Measurements from ENCODE around the gene TSHR.
A peak's percentile ranks its signal among the peaks of the same experiment; 100 is the strongest.

TSHR gene

DNA sequence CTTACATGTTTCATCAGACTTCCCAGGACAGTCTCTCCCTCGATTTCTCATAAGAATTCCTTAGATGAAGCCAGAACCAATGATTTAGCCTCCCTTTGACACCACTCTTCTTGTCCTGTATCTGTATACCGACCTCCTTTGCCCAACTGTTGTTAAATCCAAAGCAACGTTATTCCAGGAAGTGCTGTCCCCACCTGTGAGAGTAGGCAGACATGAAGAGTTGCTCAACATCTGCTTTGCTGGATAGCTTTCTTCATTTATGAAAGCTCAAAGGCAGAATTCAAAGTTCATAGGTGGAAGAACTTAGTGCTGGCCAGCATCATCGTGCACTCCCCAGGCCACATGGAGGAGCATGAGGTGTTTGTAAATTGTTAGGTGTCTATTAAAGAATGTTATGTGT is 209.8 kb downstream of the TSHR start:
- H3K27me3 ChIP-seq (ENCODE audit: insufficient read depth, poor library complexity, severe bottlenecking) = no peaks in the 10 kb centered on the region
- H3K4me3 ChIP-seq (replicated peaks; ENCODE audit: insufficient read depth, low read length) = no peak overlapping the region
- peak overlapping the region; percentile 39; the same call in 1 of the 2 replicates for H3K27ac ChIP-seq (replicated peaks)
- DNase-seq (ENCODE audit: low read depth in 1 of 2, low spot score in 1 of 2) = peak in 1 of 2 experiments; percentile 31
- TF ChIP-seq POLR2AphosphoS5 (IDR thresholded peaks at IDR 0.05; ENCODE audit: low read depth) (no peak), SPI1 (IDR thresholded peaks at IDR 0.05; ENCODE audit: borderline replicate concordance, low read depth) (no peak), REST (IDR thresholded peaks at IDR 0.05; ENCODE audit: insufficient replicate concordance, low read depth) (no peak), GABPA (IDR thresholded peaks at IDR 0.05; ENCODE audit: low read depth) (no peak)
- TF ChIP-seq, protein P1, sequence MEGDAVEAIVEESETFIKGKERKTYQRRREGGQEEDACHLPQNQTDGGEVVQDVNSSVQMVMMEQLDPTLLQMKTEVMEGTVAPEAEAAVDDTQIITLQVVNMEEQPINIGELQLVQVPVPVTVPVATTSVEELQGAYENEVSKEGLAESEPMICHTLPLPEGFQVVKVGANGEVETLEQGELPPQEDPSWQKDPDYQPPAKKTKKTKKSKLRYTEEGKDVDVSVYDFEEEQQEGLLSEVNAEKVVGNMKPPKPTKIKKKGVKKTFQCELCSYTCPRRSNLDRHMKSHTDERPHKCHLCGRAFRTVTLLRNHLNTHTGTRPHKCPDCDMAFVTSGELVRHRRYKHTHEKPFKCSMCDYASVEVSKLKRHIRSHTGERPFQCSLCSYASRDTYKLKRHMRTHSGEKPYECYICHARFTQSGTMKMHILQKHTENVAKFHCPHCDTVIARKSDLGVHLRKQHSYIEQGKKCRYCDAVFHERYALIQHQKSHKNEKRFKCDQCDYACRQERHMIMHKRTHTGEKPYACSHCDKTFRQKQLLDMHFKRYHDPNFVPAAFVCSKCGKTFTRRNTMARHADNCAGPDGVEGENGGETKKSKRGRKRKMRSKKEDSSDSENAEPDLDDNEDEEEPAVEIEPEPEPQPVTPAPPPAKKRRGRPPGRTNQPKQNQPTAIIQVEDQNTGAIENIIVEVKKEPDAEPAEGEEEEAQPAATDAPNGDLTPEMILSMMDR (IDR thresholded peaks at IDR 0.05; ENCODE audit: insufficient read depth, low read length) = no peak

- DNase-seq (ENCODE audit: low read depth in 1 of 2, low spot score in 1 of 2) = no peak
- H3K27ac ChIP-seq (replicated peaks) = no peak overlapping the region
These were observed 210.7 kb downstream of the TSHR start for GRCh38 chr14:81166121-81166520.

GRCh38 chr14:81169267-81169666 is 213.8 kb downstream of the TSHR start:
- TF ChIP-seq SPI1 (IDR thresholded peaks at IDR 0.05; ENCODE audit: borderline replicate concordance, low read depth) = no peak
- peak overlapping the region; percentile 85 for H3K27ac ChIP-seq (replicated peaks)
- H3K27me3 ChIP-seq (ENCODE audit: insufficient read depth, poor library complexity, severe bottlenecking) = no peaks in the 10 kb centered on the region
- no peak for DNase-seq (ENCODE audit: low read depth in 1 of 2, low spot score in 1 of 2)
- no peak overlapping the region for H3K4me3 ChIP-seq (replicated peaks; ENCODE audit: insufficient read depth, low read length)

More at GRCh38 chr14:81166121-81166520, 210.7 kb downstream of the TSHR start:
- TF ChIP-seq SPI1 (IDR thresholded peaks at IDR 0.05; ENCODE audit: borderline replicate concordance, low read depth) (no peak), POLR2AphosphoS5 (IDR thresholded peaks at IDR 0.05; ENCODE audit: low read depth) (no peak), REST (IDR thresholded peaks at IDR 0.05; ENCODE audit: insufficient replicate concordance, low read depth) (no peak), GABPA (IDR thresholded peaks at IDR 0.05; ENCODE audit: low read depth) (no peak)
- TF ChIP-seq, protein P1 (IDR thresholded peaks at IDR 0.05; ENCODE audit: insufficient read depth, low read length) = no peak
- H3K4me3 ChIP-seq (replicated peaks; ENCODE audit: insufficient read depth, low read length) = no peak overlapping the region
- H3K27me3 ChIP-seq (ENCODE audit: insufficient read depth, poor library complexity, severe bottlenecking) = no peaks in the 10 kb centered on the region

DNA sequence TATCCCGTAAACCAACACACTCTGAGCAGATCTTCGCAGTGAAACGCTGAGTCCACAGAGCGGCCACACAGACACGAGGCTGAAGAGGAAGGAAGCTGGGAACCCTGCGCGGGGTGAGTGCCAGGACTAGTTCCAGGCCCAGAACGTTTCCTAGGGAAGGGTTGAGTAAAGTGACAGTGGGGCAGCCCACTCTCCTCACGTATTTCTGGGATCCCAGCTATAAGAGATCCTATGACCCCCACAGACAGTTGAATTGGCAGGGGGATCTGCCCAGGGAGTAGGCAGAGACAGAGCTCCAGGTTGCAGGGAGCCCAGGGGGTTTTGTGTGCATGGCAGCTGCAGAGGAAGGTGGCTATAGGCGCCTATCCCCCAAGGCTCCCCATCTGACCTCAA is 214.3 kb downstream of the TSHR start:
- TF ChIP-seq GABPA (IDR thresholded peaks at IDR 0.05; ENCODE audit: low read depth) (no peak), REST (IDR thresholded peaks at IDR 0.05; ENCODE audit: insufficient replicate concordance, low read depth) (no peak), POLR2AphosphoS5 (IDR thresholded peaks at IDR 0.05; ENCODE audit: low read depth) (no peak), SPI1 (IDR thresholded peaks at IDR 0.05; ENCODE audit: borderline replicate concordance, low read depth) (no peak)
- TF ChIP-seq, protein P1 (IDR thresholded peaks at IDR 0.05; ENCODE audit: insufficient read depth, low read length) = no peak
- Histone ChIP-seq H3K4me3 (replicated peaks; ENCODE audit: insufficient read depth, low read length) (peak overlapping the region; percentile 55), H3K27me3 (ENCODE audit: insufficient read depth, poor library complexity, severe bottlenecking) (no peaks in the 10 kb centered on the region), H3K27ac (replicated peaks) (peak overlapping the region; percentile 85)
- peak in 1 of 2 experiments; percentile 46 for DNase-seq (ENCODE audit: low read depth in 1 of 2, low spot score in 1 of 2)

All from HL-60 (cell line).